Stimulated activated CD4-positive, alpha-beta T cell treated with anti-CD3 and anti-CD28 coated beads, Interleukin-15, amount 100 ng/mL, for 48 hours (primary cell): ENCODE measurements around the gene SEMA6C.
"Not testable (repeated sequence)": the region's sequence is repeated elsewhere in the genome, so short reads cannot be mapped to it uniquely, and the experiment has no call there.

Experiments used
- DNase-seq, 2 donors: peaks; one replicate each; pipeline ENCODE4 v3.0.0-alpha.2; 2020; ENCODE audit warnings: low read depth in 2 of 2

Gene SEMA6C, protein sequence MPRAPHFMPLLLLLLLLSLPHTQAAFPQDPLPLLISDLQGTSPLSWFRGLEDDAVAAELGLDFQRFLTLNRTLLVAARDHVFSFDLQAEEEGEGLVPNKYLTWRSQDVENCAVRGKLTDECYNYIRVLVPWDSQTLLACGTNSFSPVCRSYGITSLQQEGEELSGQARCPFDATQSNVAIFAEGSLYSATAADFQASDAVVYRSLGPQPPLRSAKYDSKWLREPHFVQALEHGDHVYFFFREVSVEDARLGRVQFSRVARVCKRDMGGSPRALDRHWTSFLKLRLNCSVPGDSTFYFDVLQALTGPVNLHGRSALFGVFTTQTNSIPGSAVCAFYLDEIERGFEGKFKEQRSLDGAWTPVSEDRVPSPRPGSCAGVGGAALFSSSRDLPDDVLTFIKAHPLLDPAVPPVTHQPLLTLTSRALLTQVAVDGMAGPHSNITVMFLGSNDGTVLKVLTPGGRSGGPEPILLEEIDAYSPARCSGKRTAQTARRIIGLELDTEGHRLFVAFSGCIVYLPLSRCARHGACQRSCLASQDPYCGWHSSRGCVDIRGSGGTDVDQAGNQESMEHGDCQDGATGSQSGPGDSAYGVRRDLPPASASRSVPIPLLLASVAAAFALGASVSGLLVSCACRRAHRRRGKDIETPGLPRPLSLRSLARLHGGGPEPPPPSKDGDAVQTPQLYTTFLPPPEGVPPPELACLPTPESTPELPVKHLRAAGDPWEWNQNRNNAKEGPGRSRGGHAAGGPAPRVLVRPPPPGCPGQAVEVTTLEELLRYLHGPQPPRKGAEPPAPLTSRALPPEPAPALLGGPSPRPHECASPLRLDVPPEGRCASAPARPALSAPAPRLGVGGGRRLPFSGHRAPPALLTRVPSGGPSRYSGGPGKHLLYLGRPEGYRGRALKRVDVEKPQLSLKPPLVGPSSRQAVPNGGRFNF

DNA sequence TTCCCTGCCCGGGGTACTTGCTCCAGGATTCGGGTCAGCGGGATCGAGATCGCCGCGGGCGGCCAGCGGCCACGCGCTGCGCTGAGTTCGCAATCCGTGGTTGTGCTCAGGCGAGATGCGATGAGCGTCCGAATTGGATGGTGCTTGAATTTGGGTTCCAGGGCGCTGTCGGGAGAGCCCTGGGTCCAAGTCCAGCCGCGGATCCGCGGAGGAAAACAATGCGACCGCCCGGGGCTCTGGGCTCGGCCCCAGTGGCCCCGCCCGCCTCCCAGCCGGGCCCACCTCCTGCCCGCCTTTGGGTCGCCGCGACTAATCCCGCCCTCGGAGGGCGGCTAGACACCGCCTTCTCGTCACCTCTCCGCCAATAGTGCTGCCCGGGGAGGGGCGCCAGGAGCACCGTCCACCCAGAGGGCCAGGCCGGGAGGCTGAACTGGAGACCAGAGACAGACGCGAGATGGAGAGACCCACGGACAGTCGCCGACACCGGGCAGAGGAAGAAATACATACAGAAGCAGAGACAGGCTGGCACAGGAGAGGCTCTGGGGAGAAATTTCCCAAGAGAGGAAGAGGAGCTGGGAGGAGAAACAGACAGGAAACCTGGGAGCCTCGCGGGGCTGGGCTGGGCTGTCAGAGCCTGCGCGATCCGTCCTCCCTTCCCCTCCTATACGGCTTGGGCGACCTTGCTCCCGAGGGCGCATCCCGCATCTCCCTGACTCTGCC, at the start of gene SEMA6C:
Gene SEMA6C, minus strand, starts transcription at position 220 of the 720 bp plus-strand sequence. CDS start 4,010 bp downstream, outside the sequence.
- DNase-seq, result peak; percentile 67 to 83

GRCh38 chr1:151194894-151195594, 48.6 kb upstream of the SEMA6C start:
- not testable (repeated sequence) for DNase-seq

- no peak for DNase-seq
These were observed 47.4 kb upstream of the SEMA6C start for GRCh38 chr1:151193856-151194255.

GRCh38 chr1:151193304-151193703, 46.9 kb upstream of the SEMA6C start:
- no peak for DNase-seq

DNA sequence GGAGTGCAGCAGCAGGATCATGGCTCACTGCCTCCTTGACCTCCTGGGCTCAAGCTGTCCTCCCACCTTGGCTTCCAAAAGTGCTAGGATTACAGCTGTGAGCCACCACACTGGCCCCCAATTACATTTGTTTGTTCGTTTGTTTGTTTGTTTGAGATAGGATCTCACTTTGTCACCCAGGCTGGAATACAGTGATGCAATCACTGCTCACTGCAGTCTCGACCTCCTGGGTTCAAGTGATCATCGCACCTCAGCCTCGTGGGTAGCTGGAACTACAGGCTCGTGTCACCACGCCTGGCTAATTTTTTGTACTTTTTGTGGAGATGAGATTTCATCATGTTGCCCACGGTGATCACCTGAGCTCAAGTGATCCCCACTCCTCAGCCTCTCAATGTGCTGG, 45.6 kb upstream of the SEMA6C start:
- no peak for DNase-seq

- DNase-seq, result peak; percentile 80 to 81
These were observed 43.4 kb upstream of the SEMA6C start, which contains the start of gene VPS72 for GRCh38 chr1:151189637-151190445. Gene VPS72, minus strand, starts transcription at chr1:151190197. Its CDS starts 76 bp downstream, at chr1:151190121.

DNA sequence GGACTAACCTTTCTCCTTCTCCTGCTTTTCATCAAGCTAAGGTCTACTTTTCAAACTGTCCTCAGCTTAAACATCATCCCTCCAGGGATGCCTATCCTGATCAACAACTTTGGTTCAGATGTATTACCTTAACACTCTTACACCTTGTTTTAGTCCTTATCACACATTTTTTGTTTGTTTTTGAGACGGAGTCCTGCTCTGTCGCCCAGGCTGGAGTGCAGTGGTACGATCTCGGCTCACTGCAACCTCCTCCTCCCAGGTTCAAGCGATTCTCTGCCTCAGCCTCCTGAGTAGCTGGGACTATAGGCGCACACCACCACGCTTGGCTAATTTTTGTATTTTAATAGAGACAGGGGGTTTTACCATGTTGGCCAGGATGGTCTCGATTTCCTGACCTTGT, 42.2 kb upstream of the SEMA6C start:
- not testable (repeated sequence) for DNase-seq

DNA sequence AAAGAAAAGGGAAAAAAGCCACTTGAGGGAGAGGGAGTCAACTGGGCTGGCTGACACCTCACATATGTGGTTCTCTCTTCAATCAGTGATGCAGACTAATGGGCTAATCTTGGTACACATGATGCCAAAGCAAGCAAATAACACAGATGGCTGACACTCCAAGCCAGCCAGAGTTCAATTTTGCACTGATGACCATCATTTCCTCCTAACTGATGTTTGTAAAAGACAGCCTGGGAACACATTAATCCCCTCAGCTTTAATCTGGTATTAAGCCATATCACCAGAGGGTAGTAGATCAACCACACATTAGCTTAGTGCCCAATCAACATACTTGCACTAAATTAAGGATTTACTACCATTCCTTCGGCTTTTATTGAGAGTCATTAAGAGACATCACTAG, 40.8 kb upstream of the SEMA6C start:
- no peak for DNase-seq

GRCh38 chr1:151184211-151184610, 37.8 kb upstream of the SEMA6C start:
- DNase-seq, result no peak

DNA sequence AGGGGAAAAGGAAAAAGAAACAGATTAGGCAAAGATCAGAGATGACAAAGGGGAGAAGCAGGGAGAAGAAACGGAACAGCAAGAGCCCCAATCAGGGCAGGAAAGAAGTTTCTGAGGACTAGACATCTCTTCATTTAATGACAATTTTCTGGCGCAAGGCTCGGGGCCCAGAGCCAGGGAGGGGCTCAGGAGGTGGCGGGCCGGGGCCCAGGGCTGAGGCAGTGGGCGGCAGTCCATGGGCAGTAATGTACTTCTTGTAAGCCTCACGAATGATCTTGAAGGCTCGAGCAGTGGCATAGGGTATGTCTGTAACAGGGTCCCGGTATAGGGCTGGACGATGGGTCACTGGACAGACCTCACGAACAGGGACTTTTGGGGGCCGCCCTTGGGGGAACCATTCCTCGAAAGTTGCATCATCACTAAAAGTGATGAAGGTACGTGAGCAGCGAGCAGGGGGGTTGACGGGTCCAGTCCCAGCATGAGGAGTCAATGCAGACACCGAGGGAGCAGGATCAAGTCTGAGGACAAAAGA, 30.1 kb upstream of the SEMA6C start:
- no peak for DNase-seq

- DNase-seq, result no peak
These were observed 29.4 kb upstream of the SEMA6C start, which contains the start of gene TMOD4 for GRCh38 chr1:151175863-151176262. Gene TMOD4, minus strand, starts transcription at chr1:151175981. Its CDS starts 1,106 bp downstream, at chr1:151174875.

GRCh38 chr1:151175041-151175741, 28.8 kb upstream of the SEMA6C start:
- DNase-seq, result no peak

GRCh38 chr1:151171190-151171589, 24.8 kb upstream of the SEMA6C start:
- DNase-seq, result no peak

- DNase-seq, result no peak
These were observed 20.7 kb upstream of the SEMA6C start for GRCh38 chr1:151167116-151167515.

DNA sequence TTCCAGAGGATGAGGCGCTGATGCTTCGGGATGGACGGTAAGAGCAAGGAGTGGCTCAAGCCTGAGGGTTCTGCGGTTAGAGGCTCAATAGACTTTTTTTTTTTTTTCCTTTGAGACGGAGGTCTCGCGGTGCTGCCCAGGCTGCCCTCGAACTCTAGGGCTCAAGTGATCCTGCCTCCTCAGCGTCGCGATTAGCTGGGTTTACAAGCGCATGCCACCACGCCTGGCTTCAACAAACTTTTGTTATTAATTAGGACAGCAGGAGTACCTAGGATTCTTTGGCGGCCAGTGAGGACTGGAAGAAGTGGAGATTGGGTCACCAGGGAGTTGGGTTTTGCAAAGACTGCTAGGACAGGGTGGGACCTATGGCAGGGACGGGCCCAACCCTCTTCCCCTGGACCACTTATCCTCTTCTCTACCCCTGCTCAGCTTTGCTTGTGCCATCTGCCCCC, 20.1 kb upstream of the SEMA6C start:
- DNase-seq, result no peak

- DNase-seq, result peak; percentile 95
These were observed 19.5 kb upstream of the SEMA6C start, which contains the start of the genes LYSMD1 and SCNM1 for GRCh38 chr1:151165738-151166504. Gene LYSMD1, minus strand, starts transcription at chr1:151165902. Its CDS starts 644 bp downstream, at chr1:151165258. Gene SCNM1, plus strand, starts transcription at chr1:151166144. Its CDS starts 9 bp downstream, at chr1:151166153.

DNA sequence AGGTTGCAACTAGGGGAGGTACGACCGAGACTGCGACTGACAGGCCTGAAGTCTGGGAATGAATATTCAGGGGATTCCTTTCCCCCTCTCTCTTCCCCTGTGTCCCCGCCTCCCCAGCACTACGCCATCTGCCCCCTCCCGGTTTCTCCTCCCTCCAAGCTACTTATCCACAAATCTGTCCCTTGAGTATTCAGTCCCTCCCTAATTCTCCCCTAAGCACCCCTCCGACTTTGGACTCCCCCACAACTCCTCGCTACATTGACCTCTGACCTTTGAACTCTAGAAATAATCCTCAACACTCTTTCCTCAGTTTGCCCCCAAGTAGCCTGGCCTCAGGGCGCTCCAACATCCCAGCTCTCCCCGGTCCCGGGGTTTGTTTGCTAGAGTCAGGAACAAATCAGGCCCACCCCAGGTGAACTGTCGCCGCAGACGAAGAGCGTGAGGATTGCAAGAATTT, 18.9 kb upstream of the SEMA6C start:
- no peak for DNase-seq

GRCh38 chr1:151164732-151165280, 18.4 kb upstream of the SEMA6C start:
- no peak for DNase-seq
